ENCODE data around the gene STYK1. TPM values are rescaled to one million over a fixed set of nuclear protein-coding genes. Genes with fewer than 3 reads are reported as not detected.

Gene STYK1
- total RNA-seq, 4 donors from 2014 or later = 2.0 to 2.5 (median 2.2) TPM

GRCh38 chr12:10645910-10646309 lies 27.9 kb downstream of the STYK1 start:
- DNase-seq (ENCODE audit: low spot score in 2 of 2) = no peak
- no peak for TF ChIP-seq CTCF (IDR thresholded peaks at IDR 0.05)
- TF ChIP-seq POLR2A (IDR thresholded peaks at IDR 0.05) = no peak
- WGBS, 2 donors = 45 to 59% methylated on average over 4 of the region's 4 CpGs
- no peak overlapping the region for H3K4me3 ChIP-seq (ENCODE audit: low read depth, poor library complexity, severe bottlenecking)
- intact Hi-C loops (cut with DNase I; ENCODE audit: low total_unique reads) = no loop called here

GRCh38 chr12:10641735-10642500 lies 31.9 kb downstream of the STYK1 start:
- DNase-seq (ENCODE audit: low spot score in 2 of 2) = no peak
- TF ChIP-seq POLR2A (IDR thresholded peaks at IDR 0.05) = no peak
- TF ChIP-seq CTCF (IDR thresholded peaks at IDR 0.05) = no peak
- WGBS, 2 donors = 61 to 62% methylated on average over 6 of the region's 6 CpGs
- intact Hi-C loops (cut with DNase I; ENCODE audit: low total_unique reads) = no loop called here
- H3K4me3 ChIP-seq (ENCODE audit: low read depth, poor library complexity, severe bottlenecking) = no peak overlapping the region

- H3K4me3 ChIP-seq (ENCODE audit: low read depth, poor library complexity, severe bottlenecking) = no peak overlapping the region
- TF ChIP-seq POLR2A (IDR thresholded peaks at IDR 0.05) = no peak
- TF ChIP-seq CTCF (IDR thresholded peaks at IDR 0.05) = no peak
- no peak for DNase-seq (ENCODE audit: low spot score in 2 of 2)
- intact Hi-C loops (cut with DNase I; ENCODE audit: low total_unique reads) = no loop called here
- 76 to 87% methylated on average over 1 of the region's 1 CpG for WGBS, 2 donors
Observed at GRCh38 chr12:10638728-10639127, 35.1 kb downstream of the STYK1 start.

GRCh38 chr12:10636611-10637010 lies 37.2 kb downstream of the STYK1 start:
- DNase-seq (ENCODE audit: low spot score in 2 of 2) = no peak
- 53 to 57% methylated on average over 6 of the region's 6 CpGs for WGBS, 2 donors
- intact Hi-C loops (cut with DNase I; ENCODE audit: low total_unique reads) = no loop called here
- no peak for TF ChIP-seq CTCF (IDR thresholded peaks at IDR 0.05)
- no peak for TF ChIP-seq POLR2A (IDR thresholded peaks at IDR 0.05)
- H3K4me3 ChIP-seq (ENCODE audit: low read depth, poor library complexity, severe bottlenecking) = no peak overlapping the region

GRCh38 chr12:10636124-10636523 lies 37.7 kb downstream of the STYK1 start:
- TF ChIP-seq CTCF (IDR thresholded peaks at IDR 0.05) (no peak), POLR2A (IDR thresholded peaks at IDR 0.05) (no peak)
- no peak overlapping the region for H3K4me3 ChIP-seq (ENCODE audit: low read depth, poor library complexity, severe bottlenecking)
- WGBS, 2 donors = 74 to 83% methylated on average over 3 of the region's 3 CpGs
- no peak for DNase-seq (ENCODE audit: low spot score in 2 of 2)
- intact Hi-C loops (cut with DNase I; ENCODE audit: low total_unique reads) = no loop called here

- WGBS, 2 donors = 77 to 79% methylated on average over 2 of the region's 2 CpGs
- H3K4me3 ChIP-seq (ENCODE audit: low read depth, poor library complexity, severe bottlenecking) = no peak overlapping the region
- intact Hi-C loops (cut with DNase I; ENCODE audit: low total_unique reads) = no loop called here
- DNase-seq (ENCODE audit: low spot score in 2 of 2) = no peak
- TF ChIP-seq POLR2A (IDR thresholded peaks at IDR 0.05) (no peak), CTCF (IDR thresholded peaks at IDR 0.05) (no peak)
Observed at GRCh38 chr12:10635306-10635705, 38.5 kb downstream of the STYK1 start.
